Mucosa of stomach (tissue), 1 donor: ENCODE data around the gene DSCAML1.
"Not testable (repeated sequence)": the region's sequence is repeated elsewhere in the genome, so short reads cannot be mapped to it uniquely, and the experiment has no call there.

Experiments
- H3K27me3 ChIP-seq: one replicate; pipeline ENCODE4 v1.7.0; 2013; ENCODE audit warnings: mild to moderate bottlenecking, low read length; ENCODE audit not compliant: control insufficient read depth, insufficient read depth
- H3K36me3 ChIP-seq: one replicate; pipeline ENCODE4 v1.7.0; 2013; ENCODE audit warnings: low read length; ENCODE audit not compliant: control insufficient read depth, insufficient read depth
- H3K4me1 ChIP-seq: one replicate; pipeline ENCODE4 v1.7.0; 2013; ENCODE audit warnings: mild to moderate bottlenecking, low read length; ENCODE audit not compliant: control insufficient read depth, insufficient read depth
- H3K4me3 ChIP-seq: one replicate; pipeline ENCODE4 v1.7.0; 2013; ENCODE audit warnings: low read length
- H3K9ac ChIP-seq: one replicate; pipeline ENCODE4 v1.7.0; 2013; ENCODE audit warnings: mild to moderate bottlenecking, low read length, moderate library complexity
- H3K9me3 ChIP-seq: one replicate; pipeline ENCODE4 v1.7.0; 2013; ENCODE audit warnings: mild to moderate bottlenecking, low read length, moderate library complexity; ENCODE audit not compliant: control insufficient read depth
- donor health status: Pancreatic carcinoma.

Gene DSCAML1

GRCh38 chr11:117462183-117462863 is 334.7 kb downstream of the DSCAML1 start:
- Histone ChIP-seq H3K9ac (no peak overlapping the region), H3K9me3 (no peaks in the 10 kb centered on the region), H3K4me3 (no peak overlapping the region), H3K4me1 (no peaks in the 10 kb centered on the region), H3K36me3 (no peaks in the 10 kb centered on the region), H3K27me3 (no peaks in the 10 kb centered on the region)

GRCh38 chr11:117461396-117462182 is 335.4 kb downstream of the DSCAML1 start:
- Histone ChIP-seq H3K9me3 (no peaks in the 10 kb centered on the region), H3K9ac (no peak overlapping the region)

GRCh38 chr11:117459979-117460300 is 337.1 kb downstream of the DSCAML1 start:
- H3K36me3 ChIP-seq, result no peaks in the 10 kb centered on the region

More at GRCh38 chr11:117461396-117462182, 335.4 kb downstream of the DSCAML1 start:
- Histone ChIP-seq H3K36me3 (no peaks in the 10 kb centered on the region), H3K4me3 (no peak overlapping the region), H3K4me1 (no peaks in the 10 kb centered on the region), H3K27me3 (no peaks in the 10 kb centered on the region)

GRCh38 chr11:117459123-117459978 is 337.7 kb downstream of the DSCAML1 start:
- Histone ChIP-seq H3K36me3 (no peaks in the 10 kb centered on the region), H3K4me1 (no peaks in the 10 kb centered on the region), H3K27me3 (no peaks in the 10 kb centered on the region), H3K4me3 (no peak overlapping the region), H3K9ac (no peak overlapping the region), H3K9me3 (no peaks in the 10 kb centered on the region)

More at GRCh38 chr11:117459979-117460300, 337.1 kb downstream of the DSCAML1 start:
- no peaks in the 10 kb centered on the region for H3K4me1 ChIP-seq
- H3K9ac ChIP-seq, result no peak overlapping the region
- H3K9me3 ChIP-seq, result no peaks in the 10 kb centered on the region
- H3K4me3 ChIP-seq, result no peak overlapping the region
- no peaks in the 10 kb centered on the region for H3K27me3 ChIP-seq

- H3K36me3 ChIP-seq, result no peaks in the 10 kb centered on the region
- H3K4me3 ChIP-seq, result no peak overlapping the region
- no peaks in the 10 kb centered on the region for H3K9me3 ChIP-seq
- H3K9ac ChIP-seq, result no peak overlapping the region
- no peaks in the 10 kb centered on the region for H3K27me3 ChIP-seq
- H3K4me1 ChIP-seq, result no peaks in the 10 kb centered on the region
These were observed 338.5 kb downstream of the DSCAML1 start for GRCh38 chr11:117458275-117459122.

- no peaks in the 10 kb centered on the region for H3K27me3 ChIP-seq
- H3K4me1 ChIP-seq, result no peaks in the 10 kb centered on the region
- no peaks in the 10 kb centered on the region for H3K36me3 ChIP-seq
- no peak overlapping the region for H3K9ac ChIP-seq
- H3K9me3 ChIP-seq, result no peaks in the 10 kb centered on the region
- H3K4me3 ChIP-seq, result no peak overlapping the region
These were observed 339.2 kb downstream of the DSCAML1 start for GRCh38 chr11:117457835-117458234.

GRCh38 chr11:117457031-117457785 is 339.8 kb downstream of the DSCAML1 start:
- no peak overlapping the region for H3K4me3 ChIP-seq
- H3K4me1 ChIP-seq, result no peaks in the 10 kb centered on the region
- no peaks in the 10 kb centered on the region for H3K36me3 ChIP-seq
- H3K9me3 ChIP-seq, result no peaks in the 10 kb centered on the region
- H3K27me3 ChIP-seq, result no peaks in the 10 kb centered on the region
- no peak overlapping the region for H3K9ac ChIP-seq

- H3K9me3 ChIP-seq, H3K27me3 ChIP-seq, H3K4me3 ChIP-seq, H3K36me3 ChIP-seq, H3K4me1 ChIP-seq, H3K9ac ChIP-seq: not testable (repeated sequence)
These were observed 340.3 kb downstream of the DSCAML1 start for GRCh38 chr11:117456721-117457029.

- Histone ChIP-seq H3K9ac (no peak overlapping the region), H3K36me3 (no peaks in the 10 kb centered on the region), H3K9me3 (no peaks in the 10 kb centered on the region), H3K4me3 (no peak overlapping the region), H3K27me3 (no peaks in the 10 kb centered on the region), H3K4me1 (no peaks in the 10 kb centered on the region)
These were observed 340.8 kb downstream of the DSCAML1 start for GRCh38 chr11:117456027-117456720.

GRCh38 chr11:117454564-117454917 is 342.5 kb downstream of the DSCAML1 start:
- H3K9ac ChIP-seq, result no peak overlapping the region
- H3K36me3 ChIP-seq, result no peaks in the 10 kb centered on the region
- no peaks in the 10 kb centered on the region for H3K9me3 ChIP-seq
- no peaks in the 10 kb centered on the region for H3K27me3 ChIP-seq
- H3K4me1 ChIP-seq, result no peaks in the 10 kb centered on the region
- no peak overlapping the region for H3K4me3 ChIP-seq
